GM12801 (cell line): ENCODE results near the gene C14orf180.

Experiments
- TF ChIP-seq, protein P1 (sequence below): IDR thresholded peaks from one replicate; pipeline ENCODE4 v1.5.1; 2011; ENCODE audit warnings: control low read depth; ENCODE audit not compliant: insufficient read length; ENCODE audit errors: extremely low read depth

The C14orf180 gene

DNA sequence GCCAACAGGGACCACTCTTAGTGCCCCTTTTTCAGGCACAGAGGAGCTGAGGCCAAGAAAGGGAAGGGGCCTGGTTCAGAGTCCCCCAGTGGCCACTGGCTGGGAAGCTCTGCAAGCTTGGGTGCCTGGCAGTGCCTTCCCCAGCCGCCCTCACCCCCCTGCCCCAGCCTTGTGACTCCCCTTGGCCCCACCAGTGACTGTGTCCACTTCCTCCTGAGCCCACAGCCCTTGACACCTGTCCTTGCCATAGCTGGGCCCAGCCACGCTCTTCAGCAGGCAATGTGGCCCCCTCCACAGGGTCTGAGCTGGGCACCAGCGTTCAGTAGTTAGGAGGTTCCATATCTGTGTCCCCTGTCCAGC, 19.0 kb upstream of the C14orf180 start:
- TF ChIP-seq, protein P1, sequence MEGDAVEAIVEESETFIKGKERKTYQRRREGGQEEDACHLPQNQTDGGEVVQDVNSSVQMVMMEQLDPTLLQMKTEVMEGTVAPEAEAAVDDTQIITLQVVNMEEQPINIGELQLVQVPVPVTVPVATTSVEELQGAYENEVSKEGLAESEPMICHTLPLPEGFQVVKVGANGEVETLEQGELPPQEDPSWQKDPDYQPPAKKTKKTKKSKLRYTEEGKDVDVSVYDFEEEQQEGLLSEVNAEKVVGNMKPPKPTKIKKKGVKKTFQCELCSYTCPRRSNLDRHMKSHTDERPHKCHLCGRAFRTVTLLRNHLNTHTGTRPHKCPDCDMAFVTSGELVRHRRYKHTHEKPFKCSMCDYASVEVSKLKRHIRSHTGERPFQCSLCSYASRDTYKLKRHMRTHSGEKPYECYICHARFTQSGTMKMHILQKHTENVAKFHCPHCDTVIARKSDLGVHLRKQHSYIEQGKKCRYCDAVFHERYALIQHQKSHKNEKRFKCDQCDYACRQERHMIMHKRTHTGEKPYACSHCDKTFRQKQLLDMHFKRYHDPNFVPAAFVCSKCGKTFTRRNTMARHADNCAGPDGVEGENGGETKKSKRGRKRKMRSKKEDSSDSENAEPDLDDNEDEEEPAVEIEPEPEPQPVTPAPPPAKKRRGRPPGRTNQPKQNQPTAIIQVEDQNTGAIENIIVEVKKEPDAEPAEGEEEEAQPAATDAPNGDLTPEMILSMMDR, result no peak

DNA sequence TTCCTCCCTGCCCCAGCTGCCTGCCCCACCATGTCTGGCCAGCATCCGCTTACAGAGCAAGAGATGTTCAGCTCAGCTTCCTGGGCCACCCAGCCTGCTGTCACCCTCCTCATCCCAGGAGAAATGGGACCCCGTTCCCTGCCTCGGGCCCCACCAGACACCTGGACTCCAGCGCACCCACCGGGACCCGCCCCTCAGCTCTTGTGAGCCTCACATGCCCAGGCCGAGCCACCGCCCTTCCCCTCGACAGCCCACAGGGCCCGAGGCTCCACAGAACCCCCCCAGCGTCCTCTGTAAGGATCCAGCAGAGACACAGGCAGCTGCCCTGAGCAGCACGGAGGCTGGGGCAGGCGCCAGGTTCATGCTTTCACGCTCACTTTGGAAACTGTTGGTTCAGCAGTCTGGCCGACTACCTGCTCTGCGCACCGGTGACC, 18.4 kb upstream of the C14orf180 start:
- TF ChIP-seq, protein P1, result no peak

DNA sequence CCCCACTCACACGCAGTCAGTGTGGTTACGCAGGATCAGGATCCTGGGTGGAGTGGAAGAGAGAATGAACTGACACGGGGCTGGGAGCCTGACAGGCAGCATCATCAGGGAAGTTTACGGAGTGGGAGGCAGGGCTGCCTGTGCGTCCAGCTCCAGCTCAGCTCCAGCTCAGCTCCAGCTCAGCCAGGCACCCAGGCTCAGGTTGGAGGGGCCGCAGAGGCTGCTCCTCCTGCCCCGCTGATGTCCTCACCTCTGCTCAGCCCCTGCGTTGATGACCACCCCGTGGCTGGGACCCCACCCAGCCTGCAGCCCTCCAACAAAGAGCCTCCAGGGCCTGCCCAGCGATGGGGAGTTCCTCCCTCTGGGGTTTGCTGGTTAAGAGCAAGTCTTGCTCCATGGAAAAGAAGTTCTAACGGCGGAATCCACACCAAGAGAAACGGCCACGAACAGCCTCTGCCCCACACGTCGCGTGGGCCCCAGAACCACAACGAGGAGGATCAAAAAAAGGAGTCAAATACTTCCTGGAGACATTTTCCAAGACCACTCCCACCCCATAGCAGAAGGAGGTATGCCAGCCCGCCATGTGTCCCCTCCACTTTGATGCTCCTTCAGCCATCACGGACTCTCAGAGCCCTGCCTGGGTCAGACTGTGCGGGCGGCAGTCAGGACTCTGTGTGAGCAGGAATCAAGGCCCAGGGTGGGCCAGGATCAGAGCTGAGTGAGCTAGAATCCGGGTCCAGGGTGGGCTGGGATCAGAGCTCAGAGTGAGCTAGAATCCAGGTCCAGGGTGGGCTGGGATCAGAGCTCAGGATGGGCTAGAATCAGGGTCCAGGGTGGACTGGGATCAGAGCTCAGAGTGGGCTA, 17.7 kb upstream of the C14orf180 start:
- TF ChIP-seq, protein P1, result no peak

DNA sequence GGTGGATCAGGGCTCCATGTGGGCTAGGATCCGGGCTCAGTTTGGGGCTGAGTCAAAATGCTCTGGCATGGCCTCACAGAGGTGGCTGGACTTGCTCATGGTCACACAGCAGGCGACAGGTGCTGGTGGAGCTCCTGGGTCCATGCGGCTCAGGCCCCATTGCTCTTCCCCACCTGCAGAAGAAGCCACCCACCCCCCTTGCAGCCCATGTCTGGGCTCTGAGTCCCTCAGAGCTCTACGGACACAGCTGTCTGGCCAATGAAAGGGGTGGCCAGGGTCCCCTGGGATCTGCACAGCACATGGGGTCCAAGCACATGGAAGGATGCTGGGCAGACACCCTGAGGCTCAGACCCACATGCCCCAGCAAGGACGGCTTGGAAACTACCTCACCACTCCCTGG, 17.0 kb upstream of the C14orf180 start:
- TF ChIP-seq, protein P1, result no peak

DNA sequence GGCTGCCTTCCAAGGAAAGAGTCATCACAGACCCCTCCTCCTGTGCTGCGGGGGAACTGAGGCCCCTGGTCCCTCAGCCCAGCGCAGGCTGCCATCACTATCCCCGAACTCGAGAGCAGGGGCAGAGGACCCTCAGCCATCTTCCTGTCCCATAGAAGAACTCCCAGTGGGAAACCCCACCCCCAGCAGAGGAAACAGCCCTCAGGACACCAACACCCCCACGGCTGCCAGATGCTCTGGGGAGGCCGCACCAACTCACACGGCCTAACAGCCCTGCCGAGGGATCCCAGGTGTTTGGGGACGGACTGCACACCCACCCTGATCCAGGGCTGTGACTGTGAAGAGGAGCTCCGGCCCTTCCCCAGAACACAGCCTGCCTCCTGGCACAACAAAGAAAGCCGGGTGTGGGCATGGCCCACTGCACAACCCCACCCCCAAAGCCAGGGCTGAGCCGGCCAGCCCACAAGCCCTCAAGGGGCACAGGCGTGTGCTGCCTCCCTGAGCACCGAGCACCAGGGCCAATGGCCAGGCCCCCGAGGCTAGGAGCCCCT, 16.3 kb upstream of the C14orf180 start:
- TF ChIP-seq, protein P1, result no peak

DNA sequence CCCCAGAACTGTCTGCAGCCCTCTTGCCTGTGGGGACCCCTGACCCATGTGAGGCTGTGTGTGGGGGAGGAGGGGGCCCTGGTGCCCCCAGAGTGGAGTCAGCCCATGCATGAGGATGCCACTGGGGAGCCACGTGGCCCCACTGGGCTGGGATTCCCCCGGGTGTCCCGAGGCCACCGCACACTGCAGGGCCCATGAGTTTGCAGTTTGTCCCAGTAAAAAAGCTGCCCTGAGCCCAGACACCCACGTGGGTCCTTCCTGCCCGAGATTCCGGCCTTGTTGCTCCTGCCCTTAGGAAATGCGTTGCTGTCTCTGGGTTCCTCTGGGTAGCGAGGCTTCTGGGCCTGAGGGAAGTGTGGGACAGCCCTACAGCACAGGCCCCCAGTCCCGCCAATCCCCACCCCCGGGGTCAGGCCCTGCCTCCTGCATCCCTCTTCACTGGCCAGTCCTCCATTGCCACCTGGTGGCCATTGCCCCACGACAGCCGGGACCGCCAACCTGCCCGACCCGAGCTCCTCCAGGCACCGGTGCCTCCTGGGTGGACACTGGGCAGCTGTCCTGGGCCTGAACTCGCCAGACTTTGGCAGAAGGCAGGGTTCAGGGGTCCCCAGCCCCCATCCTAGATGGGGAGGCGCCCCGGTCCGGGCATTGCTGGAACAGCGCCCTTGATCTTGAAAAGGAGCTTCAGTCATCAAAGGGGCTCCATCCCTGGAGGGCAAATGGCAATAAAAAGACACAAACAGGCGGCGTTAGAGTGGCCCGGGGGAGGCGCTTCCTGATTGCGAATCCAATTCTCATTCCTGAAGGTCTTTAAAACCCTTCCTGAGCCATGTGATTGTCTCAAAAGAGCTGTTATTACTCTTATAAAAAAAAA, 15.6 kb upstream of the C14orf180 start:
- TF ChIP-seq, protein P1, result no peak
